Small intestine (tissue), 7 donors: ENCODE data around the gene PHLDB1. TPM values are rescaled to one million over a fixed set of nuclear protein-coding genes. Genes with fewer than 3 reads are reported as not detected.
"Not testable (repeated sequence)": the region's sequence is repeated elsewhere in the genome, so short reads cannot be mapped to it uniquely, and the experiment has no call there.

ENCODE experiments used
- DNase-seq, 2 donors: peaks; one replicate each; pipeline versions ENCODE4 v3.0.0 to v3.0.0-alpha.2; 2013
- FAIRE-seq: peaks from 2 replicates; lab custom pipeline; 2012; peaks lifted over from hg19 to GRCh38; lab: Jason Lieb, UNC
- H3K27ac ChIP-seq, 3 donors: one replicate each; pipeline ENCODE4 v1.5.1; 2013; ENCODE audit warnings: low read length in 2 of 3, mild to moderate bottlenecking in 2 of 3, control low read depth in 1 of 3, inconsistent platforms in 1 of 3, low read depth in 1 of 3, moderate library complexity in 1 of 3
- H3K27me3 ChIP-seq, 3 donors: one replicate each; pipeline ENCODE4 v1.6.1; 2013; ENCODE audit warnings: low read length in 3 of 3, inconsistent platforms in 1 of 3; ENCODE audit not compliant: control insufficient read depth in 3 of 3, insufficient read depth in 3 of 3
- H3K36me3 ChIP-seq, 3 donors: one replicate each; pipeline ENCODE4 v1.6.1; 2013; ENCODE audit warnings: low read length in 3 of 3, inconsistent platforms in 1 of 3, low read depth in 1 of 3, mild to moderate bottlenecking in 1 of 3, moderate library complexity in 1 of 3; ENCODE audit not compliant: control insufficient read depth in 3 of 3, insufficient read depth in 2 of 3
- H3K4me1 ChIP-seq, 3 donors: one replicate each; pipeline ENCODE4 v1.6.1; 2013; ENCODE audit warnings: low read length in 2 of 3, inconsistent platforms in 1 of 3, low read depth in 1 of 3, mild to moderate bottlenecking in 1 of 3, moderate library complexity in 1 of 3; ENCODE audit not compliant: control insufficient read depth in 3 of 3, insufficient read depth in 2 of 3
- H3K4me3 ChIP-seq, 3 donors: one replicate each; pipeline ENCODE4 v1.5.1; 2013; ENCODE audit warnings: low read length in 3 of 3, control low read depth in 1 of 3, inconsistent platforms in 1 of 3, low read depth in 1 of 3, mild to moderate bottlenecking in 1 of 3, moderate library complexity in 1 of 3
- H3K9me3 ChIP-seq, 2 donors: one replicate each; pipeline ENCODE4 v1.6.1; 2013; ENCODE audit warnings: low read depth in 1 of 2, low read length in 1 of 2; ENCODE audit not compliant: control insufficient read depth in 2 of 2, insufficient read depth in 1 of 2
- WGBS, 3 donors: extraction: QIAGEN DNeasy Blood & Tissue Kit; methylation state at CpG; one replicate each; pipeline ENCODE4 v1.1.7; 2013; 5-methylcytosine and 5-hydroxymethylcytosine counted together
- polyA plus RNA-seq, 4 donors: library from polyadenylated mRNA; stranded (reverse) in 3 of 4; unstranded in 1 of 4; fragments of 200-250 nt in 3 of 4; fragments of 120-200 nt in 1 of 4; gene quantifications; one replicate each; pipeline versions ENCODE4 v1.2.1 to v1.2.3, GENCODE V29; 2013
- donor health status: healthy with polysubstance abuse.
- donor health status: control.
- donor health status: control.
- donor health status: Bipolar disorder and iron deficiency.
- donor health status: healthy.

The PHLDB1 gene
- polyA plus RNA-seq, 4 donors, result 14.1 to 30.7 (median 21.9) TPM

GRCh38 chr11:118597556-118597955 lies 9.9 kb upstream of the PHLDB1 start:
- 92 to 96% (median 95%) methylated on average over 9 of the region's 9 CpGs for WGBS, 3 donors
- Histone ChIP-seq H3K27me3 (no peaks in the 10 kb centered on the region), H3K27ac (no peak overlapping the region), H3K4me3 (no peak overlapping the region), H3K4me1 (no peaks in the 10 kb centered on the region), H3K36me3 (peaks cover 25 to 56% (median 39%) of the 10 kb centered on the region in 3 donors), H3K9me3 (no peaks in the 10 kb centered on the region)
- FAIRE-seq, result no peak
- no peak for DNase-seq

GRCh38 chr11:118602331-118602730 lies 5.1 kb upstream of the PHLDB1 start:
- FAIRE-seq, result no peak
- no peak for DNase-seq
- peaks cover 0 to 13% (median 0%) of the 10 kb centered on the region in 3 donors for H3K4me1 ChIP-seq
- no peak overlapping the region for H3K4me3 ChIP-seq
- peak overlapping the region in 1 of 3 donors; percentile 3 for H3K27ac ChIP-seq
- WGBS, 3 donors, result 66 to 79% (median 75%) methylated on average over 3 of the region's 3 CpGs
- H3K27me3 ChIP-seq, result peaks cover 0 to 3% (median 0%) of the 10 kb centered on the region in 3 donors
- H3K9me3 ChIP-seq, result no peaks in the 10 kb centered on the region
- peaks cover 15 to 33% (median 19%) of the 10 kb centered on the region in 3 donors for H3K36me3 ChIP-seq

GRCh38 chr11:118603709-118604108 lies 3.7 kb upstream of the PHLDB1 start:
- 77 to 94% (median 93%) methylated on average over 8 of the region's 8 CpGs for WGBS, 3 donors
- Histone ChIP-seq H3K36me3 (peaks cover 11 to 25% (median 16%) of the 10 kb centered on the region in 3 donors), H3K4me1 (peaks cover 0 to 16% (median 0%) of the 10 kb centered on the region in 3 donors), H3K27me3 (peaks cover 0 to 16% (median 0%) of the 10 kb centered on the region in 3 donors)
- not testable (repeated sequence) for H3K4me3 ChIP-seq, H3K9me3 ChIP-seq, FAIRE-seq, DNase-seq, H3K27ac ChIP-seq

GRCh38 chr11:118604566-118604965 lies 2.8 kb upstream of the PHLDB1 start:
- H3K4me3 ChIP-seq, result no peak overlapping the region
- no peaks in the 10 kb centered on the region for H3K9me3 ChIP-seq
- H3K4me1 ChIP-seq, result peaks cover 0 to 19% (median 0%) of the 10 kb centered on the region in 3 donors
- no peak for FAIRE-seq
- 70 to 77% (median 75%) methylated on average over 3 of the region's 3 CpGs for WGBS, 3 donors
- H3K27me3 ChIP-seq, result peaks cover 0 to 25% (median 0%) of the 10 kb centered on the region in 3 donors
- DNase-seq, result no peak
- H3K36me3 ChIP-seq, result peaks cover 11 to 17% (median 16%) of the 10 kb centered on the region in 3 donors
- H3K27ac ChIP-seq, result peak overlapping the region in 2 of 3 donors; percentile 11 to 56

GRCh38 chr11:118605116-118605867 lies 2.1 kb upstream of the PHLDB1 start:
- WGBS, 3 donors, result 43 to 54% (median 45%) methylated on average over 10 of the region's 10 CpGs
- Histone ChIP-seq H3K4me1 (peaks cover 0 to 27% (median 5%) of the 10 kb centered on the region in 3 donors), H3K27ac (peak overlapping the region in 2 of 3 donors; percentile 56 to 81), H3K27me3 (peaks cover 0 to 32% (median 0%) of the 10 kb centered on the region in 3 donors), H3K4me3 (no peak overlapping the region), H3K36me3 (peaks cover 8 to 15% (median 12%) of the 10 kb centered on the region in 3 donors), H3K9me3 (no peaks in the 10 kb centered on the region)
- DNase-seq, result peak in 1 of 2 donors; percentile 55
- FAIRE-seq, result no peak

GRCh38 chr11:118606157-118606843 lies 1.1 kb upstream of the PHLDB1 start:
- Histone ChIP-seq H3K4me3 (no peak overlapping the region), H3K27me3 (peaks cover 0 to 42% (median 0%) of the 10 kb centered on the region in 3 donors), H3K9me3 (no peaks in the 10 kb centered on the region), H3K27ac (peak overlapping the region in 2 of 3 donors; percentile 15 to 81), H3K4me1 (peaks cover 0 to 29% (median 6%) of the 10 kb centered on the region in 3 donors), H3K36me3 (peaks cover 6 to 9% (median 8%) of the 10 kb centered on the region in 3 donors)
- DNase-seq (no peak), FAIRE-seq (no peak)
- WGBS, 3 donors, result 71 to 83% (median 79%) methylated on average over 7 of the region's 7 CpGs

- 68 to 76% (median 72%) methylated on average over 7 of the region's 7 CpGs for WGBS, 3 donors
- Histone ChIP-seq H3K4me3 (no peak overlapping the region), H3K9me3 (no peaks in the 10 kb centered on the region), H3K4me1 (peaks cover 0 to 31% (median 6%) of the 10 kb centered on the region in 3 donors), H3K36me3 (peaks cover 1 to 8% (median 5%) of the 10 kb centered on the region in 3 donors), H3K27me3 (peaks cover 0 to 45% (median 0%) of the 10 kb centered on the region in 3 donors), H3K27ac (peak overlapping the region in 1 of 3 donors; percentile 34)
- FAIRE-seq, result no peak
- no peak for DNase-seq
These were observed 579 bp upstream of the PHLDB1 start for GRCh38 chr11:118606844-118607228.
